Transverse colon (tissue), 4 donors: Measurements from ENCODE around the gene AVEN. TPM values are rescaled to one million over a fixed set of nuclear protein-coding genes. Genes with fewer than 3 reads are reported as not detected.
A peak's percentile ranks its signal among the peaks of the same experiment; 100 is the strongest.

ENCODE experiments used
- DNase-seq: peaks from one replicate; pipeline ENCODE4 v3.0.0-alpha.2; 2019
- H3K27ac ChIP-seq, 4 donors: fragments of 200-600 bp; sonication (generic); 2 replicates each; pipeline ENCODE4 v1.5.1; 2016 to 2018; ENCODE audit warnings: inconsistent platforms in 4 of 4
- H3K27me3 ChIP-seq: fragments of 200-600 bp; sonication (generic); 2 replicates; pipeline ENCODE4 v1.5.1; 2017; ENCODE audit warnings: inconsistent platforms
- H3K36me3 ChIP-seq, 4 donors: fragments of 200-600 bp; sonication (generic); 2 replicates each; pipeline ENCODE4 v1.5.1; 2017 to 2019; ENCODE audit warnings: inconsistent platforms in 4 of 4
- H3K4me1 ChIP-seq, 4 donors: fragments of 200-600 bp; sonication (generic); 2 replicates each; pipeline ENCODE4 v1.5.1; 2017 to 2020; ENCODE audit warnings: inconsistent platforms in 4 of 4
- H3K4me3 ChIP-seq, 4 donors: fragments of 200-600 bp; sonication (generic); 1 replicate in 1 of 4; 2 replicates in 3 of 4; pipeline versions ENCODE4 v1.5.1 to v1.6.1; 2017 to 2019; ENCODE audit warnings: inconsistent platforms in 4 of 4
- H3K9me3 ChIP-seq, 2 donors: fragments of 200-600 bp; sonication (generic); 2 replicates each; pipeline ENCODE4 v1.5.1; 2017 to 2019; ENCODE audit warnings: inconsistent platforms in 2 of 2
- EP300 ChIP-seq: sonication (generic); formaldehyde crosslinking; IDR thresholded peaks from one replicate; pipeline ENCODE4 v1.6.1; 2017; ENCODE audit warnings: antibody characterized with exemption, low read depth
- POLR2A ChIP-seq: fragments of 450-650 bp; IDR thresholded peaks from one replicate; pipeline ENCODE4 v1.6.1; 2016; ENCODE audit warnings: antibody characterized with exemption, mild to moderate bottlenecking, moderate library complexity
- POLR2AphosphoS5 ChIP-seq, 3 donors: sonication (generic); formaldehyde crosslinking; IDR thresholded peaks; one replicate each; pipeline ENCODE4 v1.6.1; 2016; ENCODE audit warnings: antibody characterized with exemption in 3 of 3
- WGBS, 2 donors: methylation state at CpG; one replicate each; pipeline ENCODE4 v1.1.5; 2018; ENCODE audit warnings: low coverage in 1 of 2; 5-methylcytosine and 5-hydroxymethylcytosine counted together
- in situ Hi-C, 4 donors: fragments of 200-750 bp; cut with MboI; loops; one replicate each; pipeline versions ENCODE4 v1.15.0 to v1.15.1; 2017; ENCODE audit warnings: low sequenced_read_pairs in 3 of 4, low pct_ligation_motif_present in 1 of 4, low pct_unique_long_range_greater_than_20kb in 1 of 4
- intact Hi-C: fragments of 100-400 bp; cut with DNase I; formaldehyde crosslinking; loops from one replicate; pipeline ENCODE4 v1.15.1; 2023; ENCODE audit warnings: low total_unique reads
- total RNA-seq, 4 donors: library from RNA; depleted of rRNA; stranded (reverse); fragments of >200 nt; gene quantifications; one replicate each; pipeline ENCODE4 v1.1.0, GENCODE V29; 2016
- TF ChIP-seq, protein P1 (sequence below), 5 experiments: fragments of 200-600 bp in 3 of 5; fragments of 450-650 bp in 2 of 5; sonication (generic) in 3 of 5; IDR thresholded peaks; 1 replicate in 2 of 5; 2 replicates in 3 of 5; pipeline ENCODE4 v1.5.1; 2016 to 2017; ENCODE audit warnings: antibody characterized with exemption in 5 of 5, inconsistent platforms in 3 of 5, mild to moderate bottlenecking in 2 of 5, moderate library complexity in 1 of 5

AVEN gene
- total RNA-seq, 4 donors from 2014 or later = 4.9 to 21.3 (median 7.6) TPM

DNA sequence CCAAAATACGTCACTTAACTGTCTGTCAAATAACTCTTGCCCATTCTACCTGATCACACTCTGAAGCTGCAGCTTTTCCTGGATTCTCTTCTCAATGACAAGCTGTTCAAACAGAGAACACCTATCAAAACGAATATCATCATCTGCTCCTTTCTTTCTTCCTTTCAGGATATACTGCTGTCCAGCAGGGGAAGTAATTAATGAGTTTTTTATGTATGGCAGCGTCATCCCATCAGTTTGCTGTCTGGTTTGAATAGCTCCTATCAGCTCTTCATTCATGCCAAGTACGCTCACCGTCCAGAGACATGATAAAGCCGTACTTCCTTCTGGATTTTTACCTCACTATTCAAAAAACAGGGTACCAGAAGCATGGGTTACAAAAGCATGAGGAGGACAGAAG lies 70.8 kb downstream of the AVEN start, which contains the start of gene CHRM5:
Gene CHRM5 (plus strand): TSS at position 274 of the 400 bp plus-strand sequence. CDS start 94,221 bp downstream, outside the sequence.
- intact Hi-C loops = no loop called here
- no peak for TF ChIP-seq POLR2AphosphoS5 (IDR thresholded peaks at IDR 0.05)
- in situ Hi-C loops = loop anchor here in 2 of 4 donors (25.0 kb wide), 1 partner anchor 231 kb away; no protein-coding TSS in a partner anchor
- Histone ChIP-seq H3K36me3 (no peaks in the 10 kb centered on the region), H3K4me3 (no peak within 1 kb of the TSS), H3K27me3 (no peaks in the 10 kb centered on the region), H3K9me3 (no peaks in the 10 kb centered on the region), H3K4me1 (no peaks in the 10 kb centered on the region), H3K27ac (no peak within 1 kb of the TSS)
- no peak for DNase-seq
- WGBS, 2 donors = 72 to 80% methylated on average over 6 of the region's 6 CpGs

DNA sequence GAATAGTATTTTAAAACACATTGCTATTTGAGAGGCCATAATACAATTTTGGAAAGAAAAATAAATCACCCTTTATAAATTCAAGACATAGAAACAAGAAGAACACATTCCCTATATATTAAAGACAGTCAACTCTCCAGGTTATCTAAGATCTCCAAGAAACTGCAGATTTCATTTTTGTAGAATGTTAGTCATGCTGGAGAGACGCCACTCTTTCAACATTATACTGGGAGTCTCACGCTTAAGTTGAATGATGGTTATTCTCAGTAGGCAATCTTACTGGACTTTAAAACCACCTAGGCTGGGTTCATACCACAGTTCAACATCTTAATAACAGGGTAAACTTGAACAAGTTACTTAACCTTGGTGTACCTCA lies 74.4 kb downstream of the AVEN start:
- no peaks in the 10 kb centered on the region for H3K36me3 ChIP-seq
- WGBS, 2 donors = 93 to 98% methylated on average over 2 of the region's 2 CpGs
- H3K9me3 ChIP-seq = no peaks in the 10 kb centered on the region
- in situ Hi-C loops = loop anchor here in 2 of 4 donors (25.0 kb wide), 1 partner anchor 227 kb away; no protein-coding TSS in a partner anchor
- H3K27ac ChIP-seq = no peak overlapping the region
- TF ChIP-seq, protein P1, sequence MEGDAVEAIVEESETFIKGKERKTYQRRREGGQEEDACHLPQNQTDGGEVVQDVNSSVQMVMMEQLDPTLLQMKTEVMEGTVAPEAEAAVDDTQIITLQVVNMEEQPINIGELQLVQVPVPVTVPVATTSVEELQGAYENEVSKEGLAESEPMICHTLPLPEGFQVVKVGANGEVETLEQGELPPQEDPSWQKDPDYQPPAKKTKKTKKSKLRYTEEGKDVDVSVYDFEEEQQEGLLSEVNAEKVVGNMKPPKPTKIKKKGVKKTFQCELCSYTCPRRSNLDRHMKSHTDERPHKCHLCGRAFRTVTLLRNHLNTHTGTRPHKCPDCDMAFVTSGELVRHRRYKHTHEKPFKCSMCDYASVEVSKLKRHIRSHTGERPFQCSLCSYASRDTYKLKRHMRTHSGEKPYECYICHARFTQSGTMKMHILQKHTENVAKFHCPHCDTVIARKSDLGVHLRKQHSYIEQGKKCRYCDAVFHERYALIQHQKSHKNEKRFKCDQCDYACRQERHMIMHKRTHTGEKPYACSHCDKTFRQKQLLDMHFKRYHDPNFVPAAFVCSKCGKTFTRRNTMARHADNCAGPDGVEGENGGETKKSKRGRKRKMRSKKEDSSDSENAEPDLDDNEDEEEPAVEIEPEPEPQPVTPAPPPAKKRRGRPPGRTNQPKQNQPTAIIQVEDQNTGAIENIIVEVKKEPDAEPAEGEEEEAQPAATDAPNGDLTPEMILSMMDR (IDR thresholded peaks at IDR 0.05) = no peak
- TF ChIP-seq POLR2AphosphoS5 (IDR thresholded peaks at IDR 0.05) (no peak), EP300 (no peak)
- intact Hi-C loops = no loop called here
- no peak overlapping the region for H3K4me3 ChIP-seq
- DNase-seq = no peak
- no peaks in the 10 kb centered on the region for H3K27me3 ChIP-seq
- H3K4me1 ChIP-seq = no peaks in the 10 kb centered on the region

DNA sequence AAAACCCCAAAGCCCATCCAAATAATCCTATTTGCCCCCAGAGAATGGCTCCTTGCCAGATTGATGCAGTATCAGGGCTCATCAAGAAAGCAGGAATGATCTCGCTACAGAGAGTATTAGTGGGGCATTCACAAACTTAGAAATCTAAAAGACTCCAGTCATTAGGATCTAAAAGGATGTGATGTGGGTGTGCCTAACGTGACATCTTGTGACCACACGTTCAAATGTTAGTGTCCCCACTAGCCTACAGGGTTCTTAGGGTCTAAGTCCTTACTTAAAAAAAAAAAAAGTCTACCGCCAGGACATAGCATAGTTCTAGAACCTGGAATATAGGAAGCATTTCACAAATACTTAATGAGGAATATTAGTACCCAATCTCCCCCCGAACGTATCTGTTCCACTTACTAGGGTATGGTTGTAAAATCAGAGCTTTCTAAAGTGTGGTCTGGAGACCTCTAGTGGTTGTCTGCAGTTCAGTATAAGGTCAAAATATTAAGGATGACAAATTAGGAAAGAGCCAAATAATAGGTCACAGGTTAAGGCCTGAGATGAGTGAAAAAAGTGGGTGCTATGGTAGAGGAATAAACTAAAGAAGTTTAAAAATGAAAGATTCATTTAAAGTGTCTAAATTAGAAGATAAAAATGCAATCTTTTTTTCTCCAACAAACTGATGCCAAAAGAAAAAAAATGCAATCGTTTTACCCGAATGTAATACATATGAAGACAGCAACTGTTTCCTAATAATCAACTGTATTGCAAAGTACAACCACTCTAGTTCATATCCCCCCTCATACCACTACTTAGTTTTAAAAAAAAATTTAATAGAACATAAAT lies 75.0 kb downstream of the AVEN start:
- no peak for DNase-seq
- intact Hi-C loops = no loop called here

DNA sequence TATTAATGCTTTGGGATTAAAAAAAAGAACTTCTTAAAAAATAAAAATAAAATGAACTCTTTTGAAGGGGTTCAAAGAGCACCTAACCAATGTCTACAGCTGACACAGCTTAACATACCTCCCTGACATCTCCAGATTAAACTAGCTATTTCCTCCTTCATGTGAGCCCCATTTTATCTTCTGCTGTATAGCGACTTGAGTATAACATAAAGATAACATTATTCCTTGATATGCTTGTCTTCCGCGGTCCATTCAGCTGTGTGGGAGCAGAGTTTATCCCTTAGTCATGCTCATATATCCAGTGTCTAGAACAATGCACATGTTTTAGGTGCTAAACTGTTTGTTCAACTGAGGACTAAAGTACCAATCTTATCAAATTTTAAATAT lies 78.5 kb downstream of the AVEN start:
- 87 to 97% methylated on average over 3 of the region's 3 CpGs for WGBS, 2 donors
- in situ Hi-C loops = loop anchor here in 2 of 4 donors (25.0 kb wide), 1 partner anchor 223 kb away; no protein-coding TSS in a partner anchor
- no peak for DNase-seq
- Histone ChIP-seq H3K36me3 (no peaks in the 10 kb centered on the region), H3K27me3 (no peaks in the 10 kb centered on the region), H3K4me1 (no peaks in the 10 kb centered on the region), H3K9me3 (no peaks in the 10 kb centered on the region), H3K4me3 (no peak overlapping the region), H3K27ac (no peak overlapping the region)
- intact Hi-C loops = no loop called here
- no peak for TF ChIP-seq POLR2AphosphoS5 (IDR thresholded peaks at IDR 0.05)
- no peak for TF ChIP-seq POLR2A
- TF ChIP-seq EP300 = no peak
- TF ChIP-seq, protein P1 (IDR thresholded peaks at IDR 0.05) = no peak

More for the DNA sequence above, 75.0 kb downstream of the AVEN start:
- TF ChIP-seq, protein P1 (IDR thresholded peaks at IDR 0.05) = peak; percentile 18 to 45 (median 37)
- no peak for TF ChIP-seq EP300
- no peak for TF ChIP-seq POLR2A
- TF ChIP-seq POLR2AphosphoS5 (IDR thresholded peaks at IDR 0.05) = no peak
- Histone ChIP-seq H3K27me3 (no peaks in the 10 kb centered on the region), H3K4me1 (no peaks in the 10 kb centered on the region), H3K27ac (no peak overlapping the region), H3K9me3 (no peaks in the 10 kb centered on the region), H3K36me3 (no peaks in the 10 kb centered on the region), H3K4me3 (no peak overlapping the region)
- in situ Hi-C loops = loop anchor here in 2 of 4 donors (25.0 kb wide), 1 partner anchor 227 kb away; no protein-coding TSS in a partner anchor
- 54 to 58% methylated on average over 8 of the region's 8 CpGs for WGBS, 2 donors
